K562 (cell line): ENCODE results near the gene GTPBP1. TPM values are rescaled to one million over a fixed set of nuclear protein-coding genes. Genes with fewer than 3 reads are reported as not detected.

Experiments used
- ATAC-seq: fragments of 200-7000 bp; cut with Tn5 transposase; 3 replicates; pipeline ENCODE4 v1.9.1; 2020; ENCODE audit warnings: moderate library complexity
- BruUV-seq: library from RNA; stranded (reverse); fragments of 400-500 nt; replicated peaks from 2 replicates; lab custom pipeline; 2021; lab: Mats Ljungman, UMichigan
- CTCF ChIA-PET: fragments of 300-600 bp; formaldehyde crosslinking; extraction: SDS; loops from one replicate; lab custom pipeline; 2021; ENCODE audit warnings: low intra/inter-chr PET ratio; lab: Yijun Ruan, JAX
- POLR2A ChIA-PET: fragments of 300-600, 350-650 bp; sonication (Branson Sonifier 250); formaldehyde crosslinking; extraction: SDS; loops from one replicate; lab custom pipeline; 2021; ENCODE audit warnings: antibody characterized with exemption, inconsistent platforms; lab: Yijun Ruan, JAX
- DNase-seq, 4 experiments: peaks; one replicate each; pipeline versions ENCODE4 v3.0.0 to v3.0.0-alpha.2; 2011 to 2018; ENCODE audit warnings: low spot score in 3 of 4, mixed read lengths in 3 of 4; ENCODE audit errors: extremely low read depth in 1 of 4
- FAIRE-seq: peaks from 2 replicates; lab custom pipeline; 2011; peaks lifted over from hg19 to GRCh38; lab: Jason Lieb, UNC
- H2AFZ ChIP-seq: 2 replicates; pipeline ENCODE4 v1.6.0; 2011; ENCODE audit warnings: low read depth, low read length, control low read depth, inconsistent platforms
- H3K27ac ChIP-seq: fragments of 200-600 bp; 3 replicates; pipeline ENCODE4 v1.8.0; 2011; ENCODE audit warnings: low read depth, mild to moderate bottlenecking, control low read depth, inconsistent platforms, low read length, moderate library complexity, mixed read lengths; ENCODE audit errors: extremely low read depth
- H3K27me3 ChIP-seq, 2 experiments: fragments of 300-600 bp in 1 of 2; 2 replicates in 1 of 2; 3 replicates in 1 of 2; pipeline versions ENCODE4 v1.6.0 to v1.8.0; 2011; ENCODE audit warnings: inconsistent platforms in 2 of 2, low read length in 2 of 2, mild to moderate bottlenecking in 1 of 2, mixed read lengths in 1 of 2, moderate library complexity in 1 of 2; ENCODE audit not compliant: control insufficient read depth in 2 of 2, insufficient read depth in 2 of 2
- H3K36me3 ChIP-seq: fragments of 300-600 bp; 3 replicates; pipeline ENCODE4 v1.8.0; 2011; ENCODE audit warnings: mild to moderate bottlenecking, low read length, inconsistent platforms; ENCODE audit not compliant: control insufficient read depth, insufficient read depth
- H3K4me1 ChIP-seq, 2 experiments: fragments of 200-600 bp in 1 of 2; replicated peaks in 1 of 2; 2 replicates in 1 of 2; 3 replicates in 1 of 2; pipeline versions ENCODE4 v1.5.1 to v1.8.0; 2011; ENCODE audit warnings: inconsistent platforms in 2 of 2, low read length in 2 of 2, mild to moderate bottlenecking in 1 of 2, mixed read lengths in 1 of 2, moderate library complexity in 1 of 2; ENCODE audit not compliant: control insufficient read depth in 2 of 2, insufficient read depth in 2 of 2
- H3K4me2 ChIP-seq: 2 replicates; pipeline ENCODE4 v1.6.1; 2011; ENCODE audit warnings: low read length, control low read depth, inconsistent platforms, mixed read lengths; ENCODE audit not compliant: insufficient read depth
- H3K4me3 ChIP-seq: fragments of 200-600 bp; sonication (generic), shearing (Covaris generic); 2 replicates; pipeline ENCODE4 v1.5.1; 2016; ENCODE audit warnings: control low read depth, inconsistent platforms
- H3K79me2 ChIP-seq: fragments of 200-600 bp; 3 replicates; pipeline ENCODE4 v1.8.0; 2011; ENCODE audit warnings: low read length, inconsistent platforms; ENCODE audit not compliant: control insufficient read depth, insufficient read depth
- H3K9ac ChIP-seq, 2 experiments: 2 replicates each; pipeline versions ENCODE4 v1.6.0 to v1.6.1; 2011; ENCODE audit warnings: low read depth in 2 of 2, low read length in 2 of 2, control low read depth in 1 of 2, inconsistent platforms in 1 of 2, mild to moderate bottlenecking in 1 of 2, mixed read lengths in 1 of 2; ENCODE audit not compliant: insufficient read depth in 1 of 2
- H3K9me1 ChIP-seq: one replicate; pipeline ENCODE4 v1.6.0; 2011; ENCODE audit warnings: inconsistent platforms, mild to moderate bottlenecking, low read length, moderate library complexity; ENCODE audit not compliant: control insufficient read depth, insufficient read depth
- H3K9me3 ChIP-seq: replicated peaks from 2 replicates; pipeline ENCODE4 v1.5.1; 2011; ENCODE audit warnings: low read depth, low read length, inconsistent platforms; ENCODE audit not compliant: control insufficient read depth, insufficient read depth
- H4K20me1 ChIP-seq: replicated peaks from 2 replicates; pipeline ENCODE4 v1.6.1; 2011; ENCODE audit warnings: low read length, inconsistent platforms, mixed read lengths; ENCODE audit not compliant: control insufficient read depth, insufficient read depth
- CBFA2T3 ChIP-seq: fragments of 450-650 bp; IDR thresholded peaks from 2 replicates; pipeline ENCODE4 v1.6.1; 2017
- NCOR1 ChIP-seq: fragments of 450-650 bp; IDR thresholded peaks from 2 replicates; pipeline ENCODE4 v1.6.1; 2016; ENCODE audit warnings: mild to moderate bottlenecking, moderate library complexity
- NFRKB ChIP-seq: fragments of 450-650 bp; IDR thresholded peaks from 2 replicates; pipeline ENCODE4 v1.6.1; 2016; ENCODE audit warnings: low read depth
- PHB2 ChIP-seq: fragments of 450-650 bp; IDR thresholded peaks from 2 replicates; pipeline ENCODE4 v1.6.1; 2017; ENCODE audit warnings: low read depth
- POLR2AphosphoS2 ChIP-seq: IDR thresholded peaks from 2 replicates; pipeline ENCODE4 v1.6.1; 2012; ENCODE audit warnings: low read length, improper control_type of control experiment
- POLR2G ChIP-seq: fragments of 200-400 bp; formaldehyde crosslinking; IDR thresholded peaks from 2 replicates; pipeline ENCODE4 v1.6.1; 2017; ENCODE audit warnings: low read depth, mild to moderate bottlenecking, antibody characterized with exemption, low read length, moderate library complexity
- PRMT5 ChIP-seq: sonication (generic); formaldehyde crosslinking; IDR thresholded peaks from 2 replicates; pipeline ENCODE4 v1.5.0; 2020; ENCODE audit warnings: missing genetic modification reagents
- TBP ChIP-seq: optimal IDR thresholded peaks from 2 replicates; pipeline ENCODE3; 2011; ENCODE audit warnings: low read depth, low read length, improper control_type of control experiment
- TCF7 ChIP-seq: sonication (generic); IDR thresholded peaks from 2 replicates; pipeline ENCODE4 v1.6.1; 2016; ENCODE audit warnings: antibody characterized with exemption, borderline replicate concordance
- ZBTB33 ChIP-seq: sonication (generic); formaldehyde crosslinking; IDR thresholded peaks from 2 replicates; pipeline ENCODE4 v1.8.1; 2023; ENCODE audit warnings: mild to moderate bottlenecking, missing genetic modification reagents
- ZNF143 ChIP-seq: sonication (generic); formaldehyde crosslinking; IDR thresholded peaks from 2 replicates; pipeline ENCODE4 v1.9.0; 2022; ENCODE audit warnings: mild to moderate bottlenecking, missing genetic modification reagents
- ZNF24 ChIP-seq: fragments of 450-650 bp; IDR thresholded peaks from 2 replicates; pipeline ENCODE4 v1.6.1; 2016
- ZNF79 ChIP-seq: fragments of 250-450 bp; sonication (Bioruptor Pico); IDR thresholded peaks from 2 replicates; pipeline ENCODE4 v1.4.0; 2020; ENCODE audit warnings: low read depth, mild to moderate bottlenecking, moderate library complexity
- WGBS: fragments of 100-300 bp; shearing (Covaris generic); methylation state at CpG from one replicate; pipeline ENCODE4 v1.1.6; 2016; ENCODE audit warnings: low coverage, mixed read lengths; ENCODE audit not compliant: insufficient coverage; ENCODE audit errors: missing lambda C conversion rate; 5-methylcytosine and 5-hydroxymethylcytosine counted together
- in situ Hi-C: fragments of 300-500 bp; cut with MboI; formaldehyde crosslinking; loops from 4 replicates; pipeline ENCODE4 v1.15.0; 2018; ENCODE audit warnings: inconsistent platforms, mixed read lengths
- intact Hi-C: fragments of 100-400 bp; cut with micrococcal nuclease; formaldehyde crosslinking; loops from 2 replicates; pipeline ENCODE4 v1.14.2; 2022
- polyA plus RNA-seq, 8 experiments: library from polyadenylated mRNA; depleted of rRNA in 4 of 8; stranded (reverse) in 5 of 8; unstranded in 3 of 8; fragments of >200 nt; fragmentation: Nextera tagmentation in 2 of 8; fragmentation: Illumina TruSeq in 1 of 8; extraction: Ambion mirVana in 2 of 8; extraction: Trizol in 1 of 8; gene quantifications; 2 replicates each; pipeline versions ENCODE4 v1.2.1 to v1.2.3, GENCODE V29; 2011 to 2014; ENCODE audit warnings: inconsistent platforms in 1 of 8, missing spikeins in 1 of 8
- total RNA-seq, 7 experiments: library from RNA; depleted of rRNA in 6 of 7; stranded (reverse); fragments of >200 nt in 6 of 7; fragmentation: Illumina TruSeq in 2 of 7; extraction: Trizol in 2 of 7; gene quantifications; 2 replicates each; pipeline versions ENCODE4 v1.2.1 to v1.2.3, GENCODE V29; 2011 to 2021; ENCODE audit warnings: low replicate concordance in 1 of 7
- TF ChIP-seq, protein P1 (sequence below): fragments of 450-650 bp; IDR thresholded peaks from 2 replicates; pipeline ENCODE4 v1.6.1; 2017; ENCODE audit warnings: antibody characterized with exemption, mild to moderate bottlenecking
- TF ChIP-seq, protein P2 (sequence below): fragments of 250-450 bp; sonication (Bioruptor Pico); IDR thresholded peaks from 2 replicates; pipeline ENCODE4 v1.5.1; 2021; ENCODE audit warnings: mild to moderate bottlenecking
- TF ChIP-seq, protein P3 (sequence below): fragments of 250-450 bp; sonication (Bioruptor Pico); IDR thresholded peaks from 2 replicates; pipeline ENCODE4 v1.8.0; 2021; ENCODE audit warnings: mild to moderate bottlenecking, moderate library complexity

Gene GTPBP1
- total and polyA plus RNA-seq, 9 of the 15 experiments (the other 6 are each of a cell fraction or from before 2014, with no cell fraction given), result 0.83 to 53.2 (median 23.3) TPM

- Histone ChIP-seq H3K27me3 (no peaks in the 10 kb centered on the region), H3K79me2 (peaks cover 96% of the 10 kb centered on the region), H4K20me1 (peaks cover 47% of the 10 kb centered on the region), H3K36me3 (peaks cover 45% of the 10 kb centered on the region; the same call in 2 of the 3 replicates), H3K9ac (no peak overlapping the region), H3K4me3 (no peak overlapping the region), H3K4me2 (peak overlapping the region; percentile 41), H2AFZ (no peak overlapping the region), H3K27ac (no peak overlapping the region), H3K9me3 (no peaks in the 10 kb centered on the region), H3K9me1 (no peaks in the 10 kb centered on the region), H3K4me1 (peaks cover 43 to 58% of the 10 kb centered on the region in 2 experiments; a peak in 4 of 5 replicates)
- DNase-seq, result peak in 1 of 4 experiments; percentile 48
- no TSS peak for BruUV-seq
- in situ Hi-C loops (no loop called here), intact Hi-C loops (no loop called here)
- CTCF ChIA-PET, result no interaction called here
- POLR2A ChIA-PET, result no interaction called here
- FAIRE-seq, result peak; percentile 54
- ATAC-seq, result no peak
- 20% methylated on average over 3 of the region's 3 CpGs for WGBS
- TF ChIP-seq POLR2AphosphoS2 (no peak), ZNF24 (no peak), ZNF143 (CRISPR knock-in tag) (no peak), CBFA2T3 (peak; percentile 84), PRMT5 (no peak), PHB2 (no peak), TCF7 (no peak), POLR2G (no peak), NFRKB (no peak), NCOR1 (peak; percentile 47; the same call in 1 of the 2 replicates), ZNF79 (CRISPR knock-in tag) (no peak), ZBTB33 (CRISPR knock-in tag) (no peak), TBP (no peak)
- TF ChIP-seq, protein P1, sequence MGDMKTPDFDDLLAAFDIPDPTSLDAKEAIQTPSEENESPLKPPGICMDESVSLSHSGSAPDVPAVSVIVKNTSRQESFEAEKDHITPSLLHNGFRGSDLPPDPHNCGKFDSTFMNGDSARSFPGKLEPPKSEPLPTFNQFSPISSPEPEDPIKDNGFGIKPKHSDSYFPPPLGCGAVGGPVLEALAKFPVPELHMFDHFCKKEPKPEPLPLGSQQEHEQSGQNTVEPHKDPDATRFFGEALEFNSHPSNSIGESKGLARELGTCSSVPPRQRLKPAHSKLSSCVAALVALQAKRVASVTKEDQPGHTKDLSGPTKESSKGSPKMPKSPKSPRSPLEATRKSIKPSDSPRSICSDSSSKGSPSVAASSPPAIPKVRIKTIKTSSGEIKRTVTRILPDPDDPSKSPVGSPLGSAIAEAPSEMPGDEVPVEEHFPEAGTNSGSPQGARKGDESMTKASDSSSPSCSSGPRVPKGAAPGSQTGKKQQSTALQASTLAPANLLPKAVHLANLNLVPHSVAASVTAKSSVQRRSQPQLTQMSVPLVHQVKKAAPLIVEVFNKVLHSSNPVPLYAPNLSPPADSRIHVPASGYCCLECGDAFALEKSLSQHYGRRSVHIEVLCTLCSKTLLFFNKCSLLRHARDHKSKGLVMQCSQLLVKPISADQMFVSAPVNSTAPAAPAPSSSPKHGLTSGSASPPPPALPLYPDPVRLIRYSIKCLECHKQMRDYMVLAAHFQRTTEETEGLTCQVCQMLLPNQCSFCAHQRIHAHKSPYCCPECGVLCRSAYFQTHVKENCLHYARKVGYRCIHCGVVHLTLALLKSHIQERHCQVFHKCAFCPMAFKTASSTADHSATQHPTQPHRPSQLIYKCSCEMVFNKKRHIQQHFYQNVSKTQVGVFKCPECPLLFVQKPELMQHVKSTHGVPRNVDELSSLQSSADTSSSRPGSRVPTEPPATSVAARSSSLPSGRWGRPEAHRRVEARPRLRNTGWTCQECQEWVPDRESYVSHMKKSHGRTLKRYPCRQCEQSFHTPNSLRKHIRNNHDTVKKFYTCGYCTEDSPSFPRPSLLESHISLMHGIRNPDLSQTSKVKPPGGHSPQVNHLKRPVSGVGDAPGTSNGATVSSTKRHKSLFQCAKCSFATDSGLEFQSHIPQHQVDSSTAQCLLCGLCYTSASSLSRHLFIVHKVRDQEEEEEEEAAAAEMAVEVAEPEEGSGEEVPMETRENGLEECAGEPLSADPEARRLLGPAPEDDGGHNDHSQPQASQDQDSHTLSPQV, result no peak
- TF ChIP-seq, protein P2, sequence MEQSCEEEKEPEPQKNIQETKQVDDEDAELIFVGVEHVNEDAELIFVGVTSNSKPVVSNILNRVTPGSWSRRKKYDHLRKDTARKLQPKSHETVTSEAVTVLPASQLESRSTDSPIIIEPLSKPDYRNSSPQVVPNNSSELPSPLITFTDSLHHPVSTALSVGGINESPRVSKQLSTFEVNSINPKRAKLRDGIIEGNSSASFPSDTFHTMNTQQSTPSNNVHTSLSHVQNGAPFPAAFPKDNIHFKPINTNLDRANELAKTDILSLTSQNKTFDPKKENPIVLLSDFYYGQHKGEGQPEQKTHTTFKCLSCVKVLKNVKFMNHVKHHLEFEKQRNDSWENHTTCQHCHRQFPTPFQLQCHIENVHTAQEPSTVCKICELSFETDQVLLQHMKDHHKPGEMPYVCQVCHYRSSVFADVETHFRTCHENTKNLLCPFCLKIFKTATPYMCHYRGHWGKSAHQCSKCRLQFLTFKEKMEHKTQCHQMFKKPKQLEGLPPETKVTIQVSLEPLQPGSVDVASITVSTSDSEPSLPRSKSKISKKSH (CRISPR knock-in tag), result no peak
- TF ChIP-seq, protein P3, sequence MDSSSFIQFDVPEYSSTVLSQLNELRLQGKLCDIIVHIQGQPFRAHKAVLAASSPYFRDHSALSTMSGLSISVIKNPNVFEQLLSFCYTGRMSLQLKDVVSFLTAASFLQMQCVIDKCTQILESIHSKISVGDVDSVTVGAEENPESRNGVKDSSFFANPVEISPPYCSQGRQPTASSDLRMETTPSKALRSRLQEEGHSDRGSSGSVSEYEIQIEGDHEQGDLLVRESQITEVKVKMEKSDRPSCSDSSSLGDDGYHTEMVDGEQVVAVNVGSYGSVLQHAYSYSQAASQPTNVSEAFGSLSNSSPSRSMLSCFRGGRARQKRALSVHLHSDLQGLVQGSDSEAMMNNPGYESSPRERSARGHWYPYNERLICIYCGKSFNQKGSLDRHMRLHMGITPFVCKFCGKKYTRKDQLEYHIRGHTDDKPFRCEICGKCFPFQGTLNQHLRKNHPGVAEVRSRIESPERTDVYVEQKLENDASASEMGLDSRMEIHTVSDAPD (CRISPR knock-in tag), result no peak
Measured at GRCh38 chr22:38710351-38710750, 4.6 kb downstream of the GTPBP1 start.
